Osteoblast (primary cell): ENCODE measurements around the gene RDH12. TPM values are rescaled to one million over a fixed set of nuclear protein-coding genes. Genes with fewer than 3 reads are reported as not detected.

Experiments
- DNase-seq: peaks from one replicate; pipeline ENCODE4 v3.0.0; 2011; ENCODE audit warnings: low spot score, mixed read lengths; ENCODE audit not compliant: insufficient read length; ENCODE audit errors: missing footprints
- H2AFZ ChIP-seq: 2 replicates; pipeline ENCODE4 v1.6.0; 2011; ENCODE audit warnings: mild to moderate bottlenecking, low read length
- H3K27ac ChIP-seq: 2 replicates; pipeline ENCODE4 v1.5.1; 2011; ENCODE audit warnings: mild to moderate bottlenecking, low read depth, low read length, moderate library complexity
- H3K27me3 ChIP-seq: 2 replicates; pipeline ENCODE4 v1.6.0; 2012; ENCODE audit warnings: mild to moderate bottlenecking, control low read depth, inconsistent platforms, low read length, moderate library complexity; ENCODE audit not compliant: insufficient read depth
- H3K36me3 ChIP-seq: 2 replicates; pipeline ENCODE4 v1.5.1; 2011; ENCODE audit warnings: mild to moderate bottlenecking, low read length, control low read depth, moderate library complexity; ENCODE audit not compliant: insufficient read depth
- H3K4me1 ChIP-seq: 2 replicates; pipeline ENCODE4 v1.5.1; 2011; ENCODE audit warnings: mild to moderate bottlenecking, low read length, control low read depth, moderate library complexity; ENCODE audit not compliant: insufficient read depth
- H3K4me2 ChIP-seq: 2 replicates; pipeline ENCODE4 v1.6.0; 2011; ENCODE audit warnings: mild to moderate bottlenecking, low read length; ENCODE audit not compliant: insufficient read depth
- H3K4me3 ChIP-seq: fragments of 200-600 bp; sonication (generic); 3 replicates; pipeline ENCODE4 v1.5.1; 2012; ENCODE audit warnings: mild to moderate bottlenecking, low read length, inconsistent platforms; ENCODE audit not compliant: insufficient read depth
- H3K79me2 ChIP-seq: 2 replicates; pipeline ENCODE4 v1.6.0; 2012; ENCODE audit warnings: mild to moderate bottlenecking, low read length, control low read depth, inconsistent platforms; ENCODE audit not compliant: insufficient read depth
- H3K9me3 ChIP-seq: 2 replicates; pipeline ENCODE4 v1.5.1; 2011; ENCODE audit warnings: low read depth, low read length, control low read depth
- H4K20me1 ChIP-seq: 2 replicates; pipeline ENCODE4 v1.6.0; 2012; ENCODE audit warnings: mild to moderate bottlenecking, low read length, control low read depth; ENCODE audit not compliant: insufficient read depth
- total RNA-seq: library from RNA; depleted of rRNA; stranded (reverse); fragments of >200 nt; gene quantifications from 2 replicates; pipeline ENCODE4 v1.2.3, GENCODE V29; 2012
- TF ChIP-seq, protein P1 (sequence below): IDR thresholded peaks from 2 replicates; pipeline ENCODE4 v1.5.1; 2011; ENCODE audit warnings: mild to moderate bottlenecking, low read depth, low read length, moderate library complexity; ENCODE audit errors: extremely low read depth

RDH12 gene
- total RNA-seq, 1 donor = not detected

DNA sequence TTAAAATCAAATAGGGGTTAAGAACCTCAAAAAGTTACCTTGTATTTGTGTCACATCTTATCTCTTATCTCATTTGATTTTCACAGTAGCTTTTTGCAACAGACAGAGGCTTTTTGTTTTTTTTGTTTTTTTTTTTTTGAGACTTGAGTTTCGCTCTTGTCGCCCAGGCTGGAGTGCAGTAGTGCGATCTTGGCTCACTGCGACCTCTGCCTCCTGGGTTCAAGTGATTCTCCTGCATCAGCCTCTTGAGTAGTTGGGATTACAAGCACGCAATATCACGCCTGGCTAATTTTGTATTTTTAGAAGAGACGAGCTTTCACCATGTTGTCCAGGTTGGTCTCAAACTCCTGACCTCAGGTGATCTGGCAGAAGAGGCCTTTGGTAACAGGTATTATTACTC lies 25.7 kb downstream of the RDH12 start:
- H3K79me2 ChIP-seq = no peaks in the 10 kb centered on the region
- no peaks in the 10 kb centered on the region for H3K4me1 ChIP-seq
- H3K27ac ChIP-seq = no peak overlapping the region
- peaks cover 52% of the 10 kb centered on the region for H3K27me3 ChIP-seq
- no peak for DNase-seq
- H3K36me3 ChIP-seq = no peaks in the 10 kb centered on the region
- TF ChIP-seq, protein P1, sequence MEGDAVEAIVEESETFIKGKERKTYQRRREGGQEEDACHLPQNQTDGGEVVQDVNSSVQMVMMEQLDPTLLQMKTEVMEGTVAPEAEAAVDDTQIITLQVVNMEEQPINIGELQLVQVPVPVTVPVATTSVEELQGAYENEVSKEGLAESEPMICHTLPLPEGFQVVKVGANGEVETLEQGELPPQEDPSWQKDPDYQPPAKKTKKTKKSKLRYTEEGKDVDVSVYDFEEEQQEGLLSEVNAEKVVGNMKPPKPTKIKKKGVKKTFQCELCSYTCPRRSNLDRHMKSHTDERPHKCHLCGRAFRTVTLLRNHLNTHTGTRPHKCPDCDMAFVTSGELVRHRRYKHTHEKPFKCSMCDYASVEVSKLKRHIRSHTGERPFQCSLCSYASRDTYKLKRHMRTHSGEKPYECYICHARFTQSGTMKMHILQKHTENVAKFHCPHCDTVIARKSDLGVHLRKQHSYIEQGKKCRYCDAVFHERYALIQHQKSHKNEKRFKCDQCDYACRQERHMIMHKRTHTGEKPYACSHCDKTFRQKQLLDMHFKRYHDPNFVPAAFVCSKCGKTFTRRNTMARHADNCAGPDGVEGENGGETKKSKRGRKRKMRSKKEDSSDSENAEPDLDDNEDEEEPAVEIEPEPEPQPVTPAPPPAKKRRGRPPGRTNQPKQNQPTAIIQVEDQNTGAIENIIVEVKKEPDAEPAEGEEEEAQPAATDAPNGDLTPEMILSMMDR = no peak
- H3K4me2 ChIP-seq = no peak overlapping the region
- no peak overlapping the region for H2AFZ ChIP-seq
- H3K4me3 ChIP-seq = no peak overlapping the region
- H4K20me1 ChIP-seq = no peaks in the 10 kb centered on the region
- H3K9me3 ChIP-seq = no peaks in the 10 kb centered on the region

DNA sequence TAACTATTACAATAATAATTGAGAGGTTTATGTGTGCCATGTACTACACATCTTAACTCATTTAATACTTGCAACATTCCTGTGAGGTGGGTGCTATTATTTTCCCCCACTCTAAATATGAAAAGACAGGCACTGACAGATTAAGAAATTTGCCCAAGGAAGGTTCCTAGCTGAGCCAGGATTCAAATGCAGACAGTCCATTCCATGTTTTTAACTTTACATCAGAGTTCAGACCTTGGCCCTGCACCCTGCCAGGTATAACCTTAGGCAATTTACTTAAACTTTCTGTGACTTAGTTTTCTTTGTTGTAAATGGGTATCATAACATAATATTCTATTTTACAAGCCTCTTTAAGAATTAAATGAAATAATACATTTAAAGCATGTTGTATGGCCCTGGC lies 26.6 kb downstream of the RDH12 start:
- peaks cover 44% of the 10 kb centered on the region for H3K27me3 ChIP-seq
- DNase-seq = no peak
- TF ChIP-seq, protein P1 = no peak
- no peaks in the 10 kb centered on the region for H3K36me3 ChIP-seq
- no peak overlapping the region for H3K4me3 ChIP-seq
- H3K4me1 ChIP-seq = no peaks in the 10 kb centered on the region
- no peaks in the 10 kb centered on the region for H3K79me2 ChIP-seq
- no peak overlapping the region for H3K27ac ChIP-seq
- H3K9me3 ChIP-seq = no peaks in the 10 kb centered on the region
- H2AFZ ChIP-seq = no peak overlapping the region
- no peaks in the 10 kb centered on the region for H4K20me1 ChIP-seq
- H3K4me2 ChIP-seq = no peak overlapping the region

- Histone ChIP-seq H3K27me3 (peaks cover 36% of the 10 kb centered on the region), H3K4me3 (no peak overlapping the region), H3K27ac (no peak overlapping the region), H3K9me3 (no peaks in the 10 kb centered on the region), H3K4me2 (no peak overlapping the region), H4K20me1 (no peaks in the 10 kb centered on the region), H3K79me2 (no peaks in the 10 kb centered on the region), H2AFZ (no peak overlapping the region), H3K4me1 (no peaks in the 10 kb centered on the region), H3K36me3 (no peaks in the 10 kb centered on the region)
- TF ChIP-seq, protein P1 = no peak
- DNase-seq = no peak
Measured at GRCh38 chr14:67729072-67729885, 27.6 kb downstream of the RDH12 start.

DNA sequence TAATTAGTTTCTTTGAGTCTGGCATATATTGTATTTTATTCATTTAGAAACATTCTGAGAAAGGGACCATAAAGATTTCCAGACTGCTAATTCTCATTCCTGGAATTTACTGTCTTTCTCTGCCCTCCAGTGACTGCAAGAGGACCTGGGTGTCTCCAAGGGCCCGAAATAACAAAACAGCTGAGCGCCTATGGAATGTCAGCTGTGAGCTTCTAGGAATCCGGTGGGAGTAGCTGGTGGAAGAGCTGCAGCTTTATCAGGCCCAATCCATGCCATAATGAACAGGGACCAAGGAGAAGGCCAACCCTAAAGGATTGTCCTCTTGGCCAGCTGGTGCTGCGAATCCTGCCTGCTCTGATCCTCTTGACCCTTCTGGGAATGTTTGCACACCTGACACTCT lies 31.9 kb downstream of the RDH12 start:
- Histone ChIP-seq H3K4me2 (no peak overlapping the region), H3K79me2 (no peaks in the 10 kb centered on the region), H3K36me3 (no peaks in the 10 kb centered on the region), H2AFZ (no peak overlapping the region), H3K4me3 (no peak overlapping the region), H3K4me1 (no peaks in the 10 kb centered on the region), H3K27ac (no peak overlapping the region), H3K27me3 (peaks cover 11% of the 10 kb centered on the region), H3K9me3 (no peaks in the 10 kb centered on the region), H4K20me1 (no peaks in the 10 kb centered on the region)
- TF ChIP-seq, protein P1 = no peak
- DNase-seq = no peak
